ENCODE data around the gene DEPP1. TPM values are rescaled to one million over a fixed set of nuclear protein-coding genes. Genes with fewer than 3 reads are reported as not detected.

Gene DEPP1
- total and polyA plus RNA-seq, 9 donors: 35.6 to 603 (median 174) TPM

DNA sequence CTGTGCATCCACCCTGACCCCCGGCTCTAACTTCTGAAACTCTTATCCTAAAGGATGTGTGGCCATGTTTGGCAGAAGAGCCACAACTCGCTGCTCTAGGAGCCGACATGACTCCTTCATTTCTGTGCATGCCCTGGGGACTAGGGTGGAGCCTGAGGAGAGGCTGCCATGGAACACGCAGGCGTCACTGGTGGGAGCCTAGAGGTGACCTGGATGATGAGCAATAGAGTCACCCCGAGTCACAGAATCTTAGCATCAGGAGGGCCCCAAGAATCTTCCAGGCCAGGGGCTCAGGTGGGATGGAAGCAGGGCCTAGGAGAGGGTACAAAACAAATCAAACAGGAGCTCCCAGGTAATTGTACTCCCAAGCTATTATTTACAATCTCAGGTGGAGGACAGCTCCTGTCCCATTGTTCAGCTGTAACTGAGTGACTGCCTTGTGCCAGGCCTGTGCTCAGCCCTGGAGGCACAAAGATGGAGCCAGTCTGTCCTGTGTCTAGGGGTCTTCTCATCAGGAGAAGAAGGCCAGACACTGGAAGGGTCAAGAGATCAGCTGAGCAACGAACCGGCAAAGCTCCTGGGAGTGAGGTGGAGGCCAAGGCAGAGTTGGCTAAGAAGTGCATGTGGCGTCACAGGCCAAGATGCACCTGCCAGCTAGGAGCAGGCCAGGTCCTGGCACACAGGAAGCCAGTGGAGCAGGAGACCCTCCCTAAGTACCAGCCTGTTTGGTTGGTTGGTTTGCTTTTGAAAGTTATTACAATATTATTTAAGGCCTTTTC, 16.3 kb upstream of the DEPP1 start:
- Histone ChIP-seq H3K27ac (peak overlapping the region; percentile 59 to 86), H3K4me1 (ENCODE audit: insufficient read depth) (peaks cover 51% of the 10 kb centered on the region), H3K27me3 (no peaks in the 10 kb centered on the region), H3K36me3 (no peaks in the 10 kb centered on the region), H3K9me3 (no peaks in the 10 kb centered on the region), H3K4me3 (no peak overlapping the region)
- intact Hi-C loops (cut with DNase I): no loop called here
- WGBS, 3 donors: 84 to 85% (median 84%) methylated on average over 9 of the region's 9 CpGs
- TF ChIP-seq POLR2A (IDR thresholded peaks at IDR 0.05): no peak
- no peak for TF ChIP-seq EP300 (IDR thresholded peaks at IDR 0.05)
- TF ChIP-seq, protein P1, sequence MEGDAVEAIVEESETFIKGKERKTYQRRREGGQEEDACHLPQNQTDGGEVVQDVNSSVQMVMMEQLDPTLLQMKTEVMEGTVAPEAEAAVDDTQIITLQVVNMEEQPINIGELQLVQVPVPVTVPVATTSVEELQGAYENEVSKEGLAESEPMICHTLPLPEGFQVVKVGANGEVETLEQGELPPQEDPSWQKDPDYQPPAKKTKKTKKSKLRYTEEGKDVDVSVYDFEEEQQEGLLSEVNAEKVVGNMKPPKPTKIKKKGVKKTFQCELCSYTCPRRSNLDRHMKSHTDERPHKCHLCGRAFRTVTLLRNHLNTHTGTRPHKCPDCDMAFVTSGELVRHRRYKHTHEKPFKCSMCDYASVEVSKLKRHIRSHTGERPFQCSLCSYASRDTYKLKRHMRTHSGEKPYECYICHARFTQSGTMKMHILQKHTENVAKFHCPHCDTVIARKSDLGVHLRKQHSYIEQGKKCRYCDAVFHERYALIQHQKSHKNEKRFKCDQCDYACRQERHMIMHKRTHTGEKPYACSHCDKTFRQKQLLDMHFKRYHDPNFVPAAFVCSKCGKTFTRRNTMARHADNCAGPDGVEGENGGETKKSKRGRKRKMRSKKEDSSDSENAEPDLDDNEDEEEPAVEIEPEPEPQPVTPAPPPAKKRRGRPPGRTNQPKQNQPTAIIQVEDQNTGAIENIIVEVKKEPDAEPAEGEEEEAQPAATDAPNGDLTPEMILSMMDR (IDR thresholded peaks at IDR 0.05): no peak
- peak; percentile 12 to 46 (median 36) for DNase-seq

DNA sequence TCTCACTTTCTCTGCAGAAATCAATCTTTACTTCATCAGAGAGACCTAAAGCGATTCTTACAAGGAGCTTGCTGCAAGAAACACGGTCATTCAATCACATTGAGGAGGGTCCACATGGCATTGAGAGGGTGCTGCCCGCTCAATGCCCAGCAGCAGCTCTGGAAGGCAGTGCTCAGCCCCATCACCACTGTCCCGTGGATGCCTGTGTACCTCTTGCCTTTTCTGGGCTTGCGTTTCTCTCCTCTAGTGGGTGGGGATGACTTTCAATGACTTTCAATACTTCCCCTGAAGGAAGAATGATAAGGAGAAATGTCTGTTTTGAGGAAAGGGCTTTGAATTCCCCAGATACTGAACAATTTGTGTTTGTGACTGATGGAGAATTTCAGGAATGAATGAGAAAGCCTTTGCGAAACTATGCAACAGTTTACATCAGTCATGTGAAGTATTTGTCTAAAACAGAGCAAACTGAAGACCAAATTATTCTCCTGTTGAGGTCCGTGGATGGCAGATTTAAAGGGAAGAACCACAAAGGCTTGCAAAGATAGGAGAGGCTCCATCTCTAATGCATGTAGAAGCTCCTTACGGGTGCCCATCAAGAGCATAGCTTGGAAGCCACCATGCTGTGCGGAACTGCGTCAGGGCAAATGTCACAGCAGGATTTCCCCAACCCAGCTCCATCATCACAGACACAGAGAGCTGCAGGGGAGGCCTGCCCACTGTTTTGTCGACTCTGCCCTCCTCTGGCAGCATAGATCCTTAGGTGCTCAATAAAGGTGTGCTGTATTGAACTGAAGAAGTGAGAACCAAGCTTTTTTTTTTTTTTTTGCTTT, 15.5 kb upstream of the DEPP1 start:
- 65 to 75% (median 75%) methylated on average over 11 of the region's 11 CpGs for WGBS, 3 donors
- DNase-seq: peak in 1 of 5 donors; percentile 20
- Histone ChIP-seq H3K4me1 (ENCODE audit: insufficient read depth) (peaks cover 51% of the 10 kb centered on the region), H3K4me3 (no peak overlapping the region), H3K27ac (peak overlapping the region in 1 of 2 donors; percentile 86), H3K27me3 (no peaks in the 10 kb centered on the region), H3K9me3 (no peaks in the 10 kb centered on the region), H3K36me3 (no peaks in the 10 kb centered on the region)
- TF ChIP-seq POLR2A (IDR thresholded peaks at IDR 0.05): no peak
- TF ChIP-seq, protein P1 (IDR thresholded peaks at IDR 0.05): no peak
- TF ChIP-seq EP300 (IDR thresholded peaks at IDR 0.05): no peak
- intact Hi-C loops (cut with DNase I): no loop called here

DNA sequence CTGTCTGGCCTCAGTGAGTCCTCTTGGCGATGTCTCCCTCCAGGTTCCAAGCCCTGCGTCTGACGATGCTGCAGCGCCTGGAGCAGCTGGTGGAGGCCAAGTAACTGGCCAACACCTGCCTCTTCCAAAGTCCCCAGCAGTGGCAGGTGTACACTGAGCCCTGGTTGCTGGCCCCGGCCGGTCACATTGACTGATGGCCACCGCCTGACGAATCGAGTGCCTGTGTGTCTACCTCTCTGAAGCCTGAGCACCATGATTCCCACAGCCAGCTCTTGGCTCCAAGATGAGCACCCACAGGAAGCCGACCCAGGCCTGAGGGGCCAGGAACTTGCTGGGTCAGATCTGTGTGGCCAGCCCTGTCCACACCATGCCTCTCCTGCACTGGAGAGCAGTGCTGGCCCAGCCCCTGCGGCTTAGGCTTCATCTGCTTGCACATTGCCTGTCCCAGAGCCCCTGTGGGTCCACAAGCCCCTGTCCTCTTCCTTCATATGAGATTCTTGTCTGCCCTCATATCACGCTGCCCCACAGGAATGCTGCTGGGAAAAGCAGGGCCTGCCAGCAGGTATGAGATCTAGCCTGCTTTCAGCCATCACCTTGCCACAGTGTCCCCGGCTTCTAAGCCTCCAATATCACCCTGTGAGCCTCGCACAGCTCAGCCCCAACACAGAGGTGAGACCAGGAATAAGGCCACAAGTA, 14.8 kb upstream of the DEPP1 start:
- peak; percentile 9 to 37 (median 21) for DNase-seq
- TF ChIP-seq, protein P1 (IDR thresholded peaks at IDR 0.05): no peak
- no peak for TF ChIP-seq EP300 (IDR thresholded peaks at IDR 0.05)
- TF ChIP-seq POLR2A (IDR thresholded peaks at IDR 0.05): no peak
- H3K4me1 ChIP-seq (ENCODE audit: insufficient read depth): peaks cover 50% of the 10 kb centered on the region

DNA sequence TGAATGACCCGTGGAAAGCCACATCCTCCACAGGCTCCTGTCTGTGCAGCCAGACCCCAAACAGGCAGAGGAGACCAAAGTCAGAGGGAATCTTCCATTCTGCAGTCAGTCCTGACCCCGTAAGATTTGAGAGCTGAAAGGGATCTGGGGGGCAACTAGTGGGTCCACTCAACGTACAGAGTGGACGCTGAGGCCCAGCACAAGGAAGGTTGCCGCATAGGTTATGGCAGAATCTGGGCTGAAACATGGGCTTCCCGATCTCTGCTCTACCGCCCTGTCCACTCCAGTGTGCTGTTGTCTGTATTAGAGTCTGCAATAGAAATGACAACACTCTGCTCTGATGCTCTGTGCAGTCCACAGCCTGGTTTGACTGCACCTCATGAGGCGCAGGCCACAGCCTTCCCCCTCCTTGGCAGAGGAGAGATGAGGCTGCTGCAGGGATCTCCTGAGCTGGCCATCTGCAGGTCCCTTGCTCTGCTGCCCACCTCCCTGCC, 14.2 kb upstream of the DEPP1 start:
- H3K27me3 ChIP-seq: no peaks in the 10 kb centered on the region
- H3K4me1 ChIP-seq (ENCODE audit: insufficient read depth): peaks cover 46% of the 10 kb centered on the region
- no peaks in the 10 kb centered on the region for H3K36me3 ChIP-seq
- 96 to 97% (median 96%) methylated on average over 8 of the region's 8 CpGs for WGBS, 3 donors
- intact Hi-C loops (cut with DNase I): no loop called here
- TF ChIP-seq EP300 (IDR thresholded peaks at IDR 0.05) (no peak), POLR2A (IDR thresholded peaks at IDR 0.05) (no peak)
- no peak overlapping the region for H3K4me3 ChIP-seq
- peak in 1 of 5 donors; percentile 23 for DNase-seq
- H3K9me3 ChIP-seq: no peaks in the 10 kb centered on the region
- H3K27ac ChIP-seq: peak overlapping the region in 1 of 2 donors; percentile 86

More for the DNA sequence above, 14.8 kb upstream of the DEPP1 start:
- Histone ChIP-seq H3K27ac (peak overlapping the region in 1 of 2 donors; percentile 86), H3K27me3 (no peaks in the 10 kb centered on the region), H3K4me3 (no peak overlapping the region), H3K9me3 (no peaks in the 10 kb centered on the region), H3K36me3 (no peaks in the 10 kb centered on the region)
- intact Hi-C loops (cut with DNase I): no loop called here
- 96 to 97% (median 96%) methylated on average over 14 of the region's 14 CpGs for WGBS, 3 donors
